Mesenchymal stem cell (in vitro differentiated cells and primary cell): ENCODE results near the gene TALDO1.
A peak's percentile ranks its signal among the peaks of the same experiment; 100 is the strongest.

ENCODE experiments used
- DNase-seq: peaks from one replicate; pipeline ENCODE4 v3.0.0-alpha.2; 2013
- H2AFZ ChIP-seq: one replicate; pipeline ENCODE4 v1.6.1; 2013; ENCODE audit warnings: low read depth, mild to moderate bottlenecking, control low read depth, inconsistent platforms, low read length, moderate library complexity
- H2AK5ac ChIP-seq: 2 replicates; pipeline ENCODE4 v1.6.1; 2013; ENCODE audit warnings: low read length, moderate library complexity, mild to moderate bottlenecking, inconsistent platforms; ENCODE audit not compliant: severe bottlenecking
- H2BK120ac ChIP-seq: one replicate; pipeline ENCODE4 v1.6.1; 2013; ENCODE audit warnings: low read depth, mild to moderate bottlenecking, inconsistent platforms, low read length, moderate library complexity
- H2BK12ac ChIP-seq, 2 experiments: one replicate each; pipeline ENCODE4 v1.6.1; 2013; ENCODE audit warnings: inconsistent platforms in 2 of 2, low read length in 2 of 2, mild to moderate bottlenecking in 2 of 2, moderate library complexity in 2 of 2, control low read depth in 1 of 2
- H2BK15ac ChIP-seq: one replicate; pipeline ENCODE4 v1.6.1; 2013; ENCODE audit warnings: mild to moderate bottlenecking, low read depth, inconsistent platforms; ENCODE audit not compliant: poor library complexity, severe bottlenecking
- H2BK5ac ChIP-seq: 2 replicates; pipeline ENCODE4 v1.6.1; 2013; ENCODE audit warnings: low read depth, mild to moderate bottlenecking, low read length, control low read depth, inconsistent platforms; ENCODE audit not compliant: poor library complexity, severe bottlenecking
- H3K14ac ChIP-seq, 2 experiments: one replicate each; pipeline ENCODE4 v1.6.1; 2013; ENCODE audit warnings: inconsistent platforms in 2 of 2, low read length in 2 of 2, control low read depth in 1 of 2, mild to moderate bottlenecking in 1 of 2, moderate library complexity in 1 of 2
- H3K18ac ChIP-seq, 2 experiments: one replicate each; pipeline ENCODE4 v1.6.1; 2013; ENCODE audit warnings: inconsistent platforms in 2 of 2, low read length in 2 of 2, control low read depth in 1 of 2, low read depth in 1 of 2, mild to moderate bottlenecking in 1 of 2
- H3K23ac ChIP-seq, 2 experiments: one replicate each; pipeline ENCODE4 v1.6.1; 2013; ENCODE audit warnings: inconsistent platforms in 2 of 2, low read length in 2 of 2, mild to moderate bottlenecking in 2 of 2, moderate library complexity in 2 of 2, control low read depth in 1 of 2
- H3K27ac ChIP-seq: 2 replicates; pipeline ENCODE4 v1.5.1; 2013; ENCODE audit warnings: mild to moderate bottlenecking, moderate library complexity, low read length, control low read depth, inconsistent platforms; ENCODE audit not compliant: poor library complexity, severe bottlenecking
- H3K27me3 ChIP-seq, 2 experiments: 2 replicates each; pipeline versions ENCODE4 v1.6.1 to v1.7.0; 2013; ENCODE audit warnings: low read length in 2 of 2, mild to moderate bottlenecking in 2 of 2, moderate library complexity in 2 of 2, control low read depth in 1 of 2, inconsistent platforms in 1 of 2; ENCODE audit not compliant: control insufficient read depth in 1 of 2, insufficient read depth in 1 of 2
- H3K36me3 ChIP-seq, 2 experiments: 2 replicates each; pipeline versions ENCODE4 v1.6.1 to v1.7.0; 2013; ENCODE audit warnings: low read length in 2 of 2, control low read depth in 1 of 2, inconsistent platforms in 1 of 2, low read depth in 1 of 2, mild to moderate bottlenecking in 1 of 2; ENCODE audit not compliant: insufficient read depth in 2 of 2, control insufficient read depth in 1 of 2
- H3K4ac ChIP-seq, 2 experiments: one replicate each; pipeline ENCODE4 v1.6.1; 2013; ENCODE audit warnings: inconsistent platforms in 2 of 2, low read length in 2 of 2, mild to moderate bottlenecking in 2 of 2, moderate library complexity in 2 of 2, control low read depth in 1 of 2, low read depth in 1 of 2
- H3K4me1 ChIP-seq: 2 replicates; pipeline ENCODE4 v1.6.1; 2013; ENCODE audit warnings: low read depth, low read length, control low read depth; ENCODE audit not compliant: control insufficient read depth, insufficient read depth
- H3K4me2 ChIP-seq: 2 replicates; pipeline ENCODE4 v1.6.1; 2013; ENCODE audit warnings: low read length, mild to moderate bottlenecking, inconsistent platforms; ENCODE audit not compliant: poor library complexity, severe bottlenecking
- H3K4me3 ChIP-seq, 2 experiments: 2 replicates each; pipeline versions ENCODE4 v1.5.1 to v1.7.0; 2013; ENCODE audit warnings: low read length in 2 of 2, mild to moderate bottlenecking in 2 of 2, control low read depth in 1 of 2, low read depth in 1 of 2; ENCODE audit not compliant: insufficient read depth in 1 of 2
- H3K79me1 ChIP-seq: replicated peaks from 2 replicates; pipeline ENCODE4 v1.6.1; 2013; ENCODE audit warnings: mild to moderate bottlenecking, control low read depth, low read length, inconsistent platforms; ENCODE audit not compliant: poor library complexity, severe bottlenecking
- H3K9ac ChIP-seq: 2 replicates; pipeline ENCODE4 v1.7.0; 2013; ENCODE audit warnings: mild to moderate bottlenecking, low read length, moderate library complexity
- H3K9me3 ChIP-seq: 2 replicates; pipeline ENCODE4 v1.7.0; 2013; ENCODE audit warnings: mild to moderate bottlenecking, low read length; ENCODE audit not compliant: control insufficient read depth
- H4K8ac ChIP-seq: one replicate; pipeline ENCODE4 v1.6.1; 2013; ENCODE audit warnings: inconsistent platforms, mild to moderate bottlenecking, low read length, moderate library complexity
- H4K91ac ChIP-seq: one replicate; pipeline ENCODE4 v1.6.1; 2013; ENCODE audit warnings: mild to moderate bottlenecking, low read length, inconsistent platforms
- WGBS: methylation state at CpG from one replicate; pipeline ENCODE4 v1.1.7; 2013; ENCODE audit warnings: mixed read lengths; 5-methylcytosine and 5-hydroxymethylcytosine counted together

Gene TALDO1

GRCh38 chr11:802693-803466 is 55.6 kb downstream of the TALDO1 start:
- no peaks in the 10 kb centered on the region for H3K9me3 ChIP-seq
- no peaks in the 10 kb centered on the region for H3K27me3 ChIP-seq

GRCh38 chr11:803467-803742 is 56.1 kb downstream of the TALDO1 start:
- H2BK15ac ChIP-seq = no peak overlapping the region
- H2BK120ac ChIP-seq = no peak overlapping the region
- H3K9ac ChIP-seq = peak overlapping the region; percentile 88
- 100% methylated on average over 3 of the region's 8 CpGs for WGBS
- H3K27ac ChIP-seq = no peak overlapping the region
- H3K36me3 ChIP-seq = peaks cover 48 to 54% of the 10 kb centered on the region in 2 experiments
- H2BK5ac ChIP-seq = no peak overlapping the region
- H4K91ac ChIP-seq = peak overlapping the region; percentile 65
- no peak overlapping the region for H2AFZ ChIP-seq
- H2AK5ac ChIP-seq = no peak overlapping the region
- H4K8ac ChIP-seq = no peak overlapping the region
- peak overlapping the region in 1 of 2 experiments; percentile 32 for H2BK12ac ChIP-seq
- H3K23ac ChIP-seq = peak overlapping the region in 1 of 2 experiments; percentile 84
- no peak overlapping the region for H3K4ac ChIP-seq
- no peaks in the 10 kb centered on the region for H3K27me3 ChIP-seq
- peaks cover 34% of the 10 kb centered on the region for H3K79me1 ChIP-seq
- H3K18ac ChIP-seq = no peak overlapping the region
- H3K4me1 ChIP-seq = peaks cover 28% of the 10 kb centered on the region
- H3K4me3 ChIP-seq = peak overlapping the region in 1 of 2 experiments; percentile 91
- no peak for DNase-seq
- no peak overlapping the region for H3K14ac ChIP-seq
- H3K9me3 ChIP-seq = no peaks in the 10 kb centered on the region
- no peak overlapping the region for H3K4me2 ChIP-seq

More at GRCh38 chr11:802693-803466, 55.6 kb downstream of the TALDO1 start:
- Histone ChIP-seq H3K18ac (no peak overlapping the region), H3K27ac (no peak overlapping the region), H3K14ac (no peak overlapping the region), H4K8ac (no peak overlapping the region), H2BK120ac (no peak overlapping the region), H3K4me1 (peaks cover 27% of the 10 kb centered on the region), H2AK5ac (no peak overlapping the region), H2AFZ (no peak overlapping the region), H3K4me2 (no peak overlapping the region), H2BK12ac (peak overlapping the region in 1 of 2 experiments; percentile 32), H3K9ac (peak overlapping the region; percentile 88), H3K4ac (no peak overlapping the region), H3K36me3 (peaks cover 48 to 54% of the 10 kb centered on the region in 2 experiments), H4K91ac (peak overlapping the region; percentile 65), H3K79me1 (peaks cover 33% of the 10 kb centered on the region), H3K4me3 (peak overlapping the region in 1 of 2 experiments; percentile 91), H3K23ac (peak overlapping the region in 1 of 2 experiments; percentile 84), H2BK5ac (no peak overlapping the region), H2BK15ac (no peak overlapping the region)
- DNase-seq = no peak
- 96% methylated on average over 28 of the region's 28 CpGs for WGBS

- peak overlapping the region in 1 of 2 experiments; percentile 91 for H3K14ac ChIP-seq
- H2AFZ ChIP-seq = no peak overlapping the region
- DNase-seq = peak; percentile 22
Measured at GRCh38 chr11:803770-804598, 56.7 kb downstream of the TALDO1 start.

GRCh38 chr11:804599-804964 is 57.3 kb downstream of the TALDO1 start:
- Histone ChIP-seq H3K9me3 (no peaks in the 10 kb centered on the region), H3K23ac (peak overlapping the region in 1 of 2 experiments; percentile 97), H3K27ac (no peak overlapping the region), H3K9ac (peak overlapping the region; percentile 88), H4K8ac (peak overlapping the region; percentile 62), H3K14ac (peak overlapping the region in 1 of 2 experiments; percentile 83), H4K91ac (peak overlapping the region; percentile 66), H3K27me3 (no peaks in the 10 kb centered on the region), H3K4ac (peak overlapping the region; percentile 30 to 92), H2BK12ac (peak overlapping the region in 1 of 2 experiments; percentile 57), H3K79me1 (peaks cover 31% of the 10 kb centered on the region), H2BK5ac (peak overlapping the region; percentile 47), H3K36me3 (peaks cover 40 to 46% of the 10 kb centered on the region in 2 experiments), H2AK5ac (peak overlapping the region; percentile 49), H3K4me3 (peak overlapping the region; percentile 68 to 91), H2BK120ac (peak overlapping the region; percentile 67), H3K4me1 (peaks cover 30% of the 10 kb centered on the region), H2AFZ (no peak overlapping the region), H2BK15ac (peak overlapping the region; percentile 70), H3K18ac (peak overlapping the region; percentile 63 to 93), H3K4me2 (peak overlapping the region; percentile 90)
- DNase-seq = no peak
- 31% methylated on average over 16 of the region's 18 CpGs for WGBS

More at GRCh38 chr11:803770-804598, 56.7 kb downstream of the TALDO1 start:
- peak overlapping the region; percentile 78 for H4K91ac ChIP-seq
- H2BK5ac ChIP-seq = no peak overlapping the region
- peak overlapping the region; percentile 67 for H2BK120ac ChIP-seq
- peak overlapping the region; percentile 88 for H3K9ac ChIP-seq
- peak overlapping the region; percentile 90 for H3K4me2 ChIP-seq
- peak overlapping the region; percentile 62 for H4K8ac ChIP-seq
- no peak overlapping the region for H3K27ac ChIP-seq
- peak overlapping the region in 1 of 2 experiments; percentile 97 for H3K23ac ChIP-seq
- peak overlapping the region; percentile 35 to 92 for H3K4ac ChIP-seq
- H3K4me3 ChIP-seq = peak overlapping the region; percentile 68 to 91
- peak overlapping the region; percentile 49 for H2AK5ac ChIP-seq
- peak overlapping the region; percentile 63 to 93 for H3K18ac ChIP-seq
- no peaks in the 10 kb centered on the region for H3K27me3 ChIP-seq
- 72% methylated on average over 26 of the region's 26 CpGs for WGBS
- peak overlapping the region in 1 of 2 experiments; percentile 95 for H2BK12ac ChIP-seq
- peaks cover 33% of the 10 kb centered on the region for H3K79me1 ChIP-seq
- H3K9me3 ChIP-seq = no peaks in the 10 kb centered on the region
- peaks cover 46 to 52% of the 10 kb centered on the region in 2 experiments for H3K36me3 ChIP-seq
- peaks cover 30% of the 10 kb centered on the region for H3K4me1 ChIP-seq
- peak overlapping the region; percentile 49 for H2BK15ac ChIP-seq
